GM18867 (cell line): ENCODE data around the gene PLEKHA6.
A peak's percentile ranks its signal among the peaks of the same experiment; 100 is the strongest.

Experiments used
- ATAC-seq: cut with Tn5 transposase; IDR thresholded peaks from one replicate; pipeline ENCODE4 v1.9.1; 2021; ENCODE audit warnings: mild to moderate bottlenecking, moderate library complexity; ENCODE audit not compliant: unreplicated experiment

Gene PLEKHA6

DNA sequence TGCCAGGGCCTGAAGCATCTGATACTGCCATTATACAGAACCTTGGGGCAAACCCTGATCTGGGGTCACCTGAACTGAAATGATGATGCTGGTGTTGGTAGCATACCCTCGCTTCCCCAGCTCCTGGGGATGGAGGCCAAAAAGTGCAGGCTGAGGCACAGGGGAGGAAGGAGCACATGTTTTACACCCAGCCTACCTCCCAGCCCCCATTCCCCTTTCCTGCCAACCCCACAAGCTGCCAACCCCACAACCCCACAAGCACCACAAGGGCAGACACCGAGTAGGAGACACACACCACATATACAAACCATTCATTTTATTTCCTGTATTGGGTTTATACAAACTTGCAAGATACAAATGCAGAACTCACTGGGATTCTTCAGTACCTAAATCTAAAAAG lies 141.2 kb downstream of the PLEKHA6 start:
- ATAC-seq, result no peak

DNA sequence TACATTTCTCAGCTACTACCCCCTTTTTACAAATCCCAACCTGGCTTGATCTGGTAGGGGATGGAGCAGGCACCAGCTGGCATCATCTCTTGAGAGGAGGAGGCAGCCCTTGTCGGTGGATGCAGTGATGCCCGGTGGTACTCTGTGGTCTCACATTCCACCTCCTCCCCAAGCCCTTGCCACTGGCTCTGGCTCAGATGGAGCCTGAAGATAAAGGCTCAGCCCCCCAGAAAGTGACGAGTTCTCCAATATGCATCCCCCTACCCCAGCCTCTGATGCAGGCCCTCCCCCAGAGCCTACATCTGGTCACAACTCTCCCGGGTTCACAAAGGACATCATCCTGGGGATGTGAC lies 142.1 kb downstream of the PLEKHA6 start:
- ATAC-seq, result no peak

DNA sequence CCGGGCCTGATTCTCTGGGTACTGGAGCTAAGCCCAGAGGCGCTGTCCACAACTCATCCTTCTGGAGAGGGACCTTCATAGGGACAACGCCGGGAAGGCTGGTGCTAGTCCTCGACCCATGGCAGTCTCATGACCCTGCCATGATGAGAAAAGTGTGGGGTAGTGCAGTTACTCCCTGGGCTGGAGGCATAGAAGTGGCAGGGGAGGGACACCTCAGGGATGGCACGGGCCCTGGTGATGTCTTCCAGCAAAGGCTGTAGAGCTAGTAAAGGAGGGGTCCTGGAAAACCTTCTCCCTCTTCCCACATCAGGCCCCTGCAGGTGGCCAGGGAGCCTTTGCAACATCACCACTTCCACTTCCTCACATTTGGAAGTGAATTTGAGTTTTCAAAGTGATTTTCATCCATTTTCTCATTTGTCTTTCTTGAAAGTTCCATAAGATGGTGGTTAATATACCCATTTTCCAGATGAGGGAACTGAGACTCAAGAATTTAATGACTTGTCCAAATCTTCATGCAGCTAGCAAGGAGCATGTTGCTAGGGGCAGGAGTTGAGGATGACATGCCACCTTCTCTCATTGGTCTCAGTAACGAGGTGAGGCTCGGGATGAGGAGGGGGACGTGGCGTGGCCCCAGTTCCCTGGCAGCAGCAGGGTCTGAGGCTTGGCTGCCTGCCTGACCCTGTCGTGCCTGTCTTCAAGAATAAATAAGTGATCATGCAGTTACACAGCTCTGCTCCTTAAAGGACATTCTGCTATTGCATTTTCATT lies 142.7 kb downstream of the PLEKHA6 start:
- ATAC-seq, result no peak

DNA sequence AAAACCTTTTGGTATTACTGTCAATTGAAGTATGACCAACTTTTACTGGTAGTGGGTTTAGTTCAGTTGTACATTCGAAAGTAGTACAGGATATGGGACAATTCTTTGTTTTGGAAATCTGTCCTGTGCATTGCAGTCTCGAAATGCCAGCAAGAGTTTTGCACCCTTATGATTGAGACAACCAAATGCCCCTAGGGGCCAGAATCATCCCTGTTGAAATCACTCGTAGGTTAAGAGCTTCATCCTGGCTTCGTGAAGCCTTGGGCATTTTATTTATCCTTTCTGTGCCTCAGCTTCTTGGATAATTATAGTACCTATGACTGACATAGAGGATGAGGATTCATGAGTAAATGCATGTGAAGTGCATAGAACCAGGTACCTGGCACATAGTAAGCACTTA lies 143.5 kb downstream of the PLEKHA6 start:
- no peak for ATAC-seq

DNA sequence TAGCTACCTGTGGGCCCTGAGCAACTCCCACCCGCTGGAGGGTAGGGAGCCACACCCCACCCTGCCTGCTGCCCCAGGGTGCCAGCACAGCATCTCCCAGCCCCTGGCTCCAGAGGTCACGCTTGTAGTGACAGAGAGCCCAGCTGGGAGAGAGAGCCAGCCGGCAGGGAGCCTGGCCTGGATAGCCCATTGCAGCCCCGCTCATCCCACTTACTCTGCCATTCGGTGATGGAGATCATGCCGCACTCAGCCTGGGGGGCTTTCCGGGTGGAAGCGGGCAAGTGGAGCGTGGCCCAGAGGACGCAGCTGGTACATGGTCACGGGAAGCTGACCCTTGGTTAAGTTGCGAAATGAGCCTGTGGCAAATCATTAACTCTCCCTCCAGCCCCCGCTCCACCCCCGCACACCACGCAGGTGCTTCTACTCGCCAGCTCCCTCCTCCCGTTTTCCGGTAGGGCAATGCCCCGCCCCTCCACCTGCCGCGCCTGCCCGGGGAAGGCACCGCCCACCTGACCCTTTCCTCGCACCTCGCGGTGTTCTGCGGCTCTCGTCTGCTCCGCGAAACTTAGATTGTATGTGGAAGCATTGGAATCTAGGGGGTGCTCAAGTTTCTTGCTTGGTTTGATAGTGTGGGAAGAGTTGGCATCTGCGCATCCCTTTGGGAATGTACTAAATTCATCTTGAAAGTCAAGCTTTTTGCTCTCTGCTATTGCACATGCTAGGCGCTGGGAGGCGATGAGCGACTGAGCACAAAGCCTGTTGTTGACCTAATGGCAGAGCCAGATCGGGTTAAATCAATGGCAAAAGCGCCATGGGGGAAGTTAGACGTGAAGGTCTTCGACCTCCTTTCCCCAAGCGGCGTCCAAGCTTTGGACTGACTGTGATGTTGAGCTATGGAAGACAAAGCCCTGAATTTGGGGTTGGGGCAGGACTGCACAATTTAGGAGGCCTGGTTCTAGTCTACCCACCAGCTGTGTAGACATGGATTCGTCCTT lies 145.8 kb downstream of the PLEKHA6 start, which contains the start of gene GOLT1A:
GOLT1A (minus strand) TSS at position 321 of the 995 bp plus-strand sequence; CDS start at position 239, 82 bp downstream.
- peak; percentile 47 for ATAC-seq

DNA sequence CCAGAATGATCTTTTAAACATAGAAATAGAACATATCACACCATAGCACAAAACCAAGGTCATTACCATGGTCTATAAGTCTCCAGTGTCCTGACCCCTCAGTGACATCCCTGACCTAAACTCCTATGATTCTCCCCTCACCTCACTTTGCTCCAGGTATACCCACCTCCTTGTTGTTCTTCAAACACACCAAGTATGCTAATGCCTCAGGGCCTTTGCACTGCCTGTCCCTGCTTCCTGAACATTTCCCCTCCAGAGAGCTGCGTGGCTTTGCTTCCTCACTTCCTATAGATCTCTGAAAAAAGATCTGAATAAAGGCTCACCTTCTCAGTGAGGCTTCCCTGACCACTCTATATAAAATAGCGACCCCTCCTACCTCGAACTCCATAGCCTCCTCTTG lies 147.0 kb downstream of the PLEKHA6 start:
- no peak for ATAC-seq

DNA sequence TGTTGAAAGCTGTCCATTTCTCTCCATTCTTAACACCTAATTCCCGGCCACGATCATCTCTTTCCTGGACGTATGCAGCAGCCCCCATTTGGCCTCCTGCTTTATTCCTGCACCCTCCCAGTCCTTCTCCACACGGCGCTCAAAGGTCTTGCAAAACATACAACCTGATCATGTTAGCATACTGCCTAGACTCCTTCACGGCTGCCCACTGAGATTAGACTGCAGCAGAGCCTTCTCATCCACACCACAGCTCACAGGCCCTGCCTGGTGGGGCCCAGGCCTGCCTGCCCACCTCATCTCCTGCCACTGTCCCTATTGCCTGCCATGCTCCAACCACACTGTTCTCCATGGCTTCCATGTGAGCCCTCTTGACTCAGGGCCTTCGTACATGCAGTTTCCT lies 148.7 kb downstream of the PLEKHA6 start:
- ATAC-seq, result no peak

DNA sequence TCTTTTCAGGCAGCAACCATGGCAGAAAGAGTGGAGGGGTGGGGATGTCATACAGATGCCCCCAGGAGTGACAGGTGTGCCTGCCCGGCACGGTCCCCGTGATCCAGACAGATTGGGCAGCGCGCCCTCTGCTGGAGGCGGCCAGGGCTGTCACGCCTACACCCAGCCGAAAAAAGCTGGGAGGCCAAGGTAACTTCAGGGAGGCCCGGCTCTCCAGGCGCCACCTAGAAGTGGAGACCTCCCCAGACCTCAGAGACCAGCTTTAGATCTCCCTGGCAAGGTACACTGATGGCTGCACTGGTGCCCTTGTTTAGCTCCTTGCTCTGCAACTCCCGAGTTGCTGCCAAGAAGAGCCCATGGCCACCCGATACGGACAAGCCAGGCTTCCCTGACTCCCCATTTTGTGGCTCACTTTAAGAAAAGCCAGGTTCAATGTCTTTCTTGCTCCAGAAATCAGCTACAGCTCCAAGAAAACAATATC lies 152.6 kb downstream of the PLEKHA6 start:
- no peak for ATAC-seq

DNA sequence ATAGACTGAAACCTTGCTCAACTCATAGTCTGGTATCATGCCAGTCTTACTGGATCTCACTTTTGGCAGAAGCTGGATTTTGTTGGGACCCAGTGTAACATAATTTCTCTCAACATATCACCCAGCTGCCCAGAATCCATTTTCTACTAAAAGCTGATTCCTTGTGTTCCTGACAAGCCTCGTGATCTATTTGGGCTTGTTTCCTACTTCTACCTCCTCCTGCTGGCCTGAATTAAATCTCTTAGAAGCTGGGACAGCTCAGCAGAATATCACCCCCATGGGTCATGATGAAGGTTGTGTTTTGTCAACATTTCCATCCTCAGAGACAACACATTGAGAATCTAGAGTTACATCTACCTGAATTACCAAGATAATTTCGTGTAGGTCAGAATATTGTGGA lies 153.6 kb downstream of the PLEKHA6 start:
- no peak for ATAC-seq

DNA sequence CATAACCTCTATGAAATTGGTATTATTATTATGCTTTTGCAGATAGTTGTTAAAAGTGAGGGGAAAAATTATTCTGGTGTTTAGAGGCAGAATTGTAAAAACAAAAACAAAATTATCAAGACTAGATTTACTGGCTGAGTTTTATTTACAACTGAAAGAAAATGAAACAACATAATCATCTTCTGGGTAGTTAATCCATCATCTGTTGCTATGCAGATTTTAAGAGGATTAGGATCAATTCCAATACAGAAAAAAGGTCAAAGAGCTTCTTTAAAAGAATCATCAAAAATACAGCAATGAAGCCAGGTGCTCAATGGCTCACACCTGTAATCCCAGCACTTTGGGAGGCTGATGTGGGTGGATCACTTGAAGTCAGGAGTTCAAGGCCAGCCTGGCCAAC lies 154.2 kb downstream of the PLEKHA6 start:
- ATAC-seq, result no peak

DNA sequence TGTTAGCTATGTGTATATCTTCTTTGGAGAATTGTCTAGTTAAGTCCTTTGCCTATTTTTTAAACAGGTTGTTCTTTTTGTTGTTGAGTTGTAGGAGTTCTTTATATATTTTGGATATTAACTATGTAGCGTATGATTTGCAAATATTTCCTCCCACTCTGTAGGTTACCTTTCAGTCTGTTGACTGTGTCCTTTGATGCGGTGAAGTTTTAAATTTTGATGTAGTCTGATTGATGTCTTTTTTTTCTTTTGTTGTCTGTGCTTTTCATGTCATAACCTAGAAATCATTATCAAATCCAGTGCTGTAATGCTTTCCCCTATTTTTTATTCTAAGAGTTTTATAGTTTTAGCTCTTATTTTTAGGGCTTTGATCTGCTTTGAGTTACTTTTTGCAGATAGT lies 154.8 kb downstream of the PLEKHA6 start:
- no peak for ATAC-seq

DNA sequence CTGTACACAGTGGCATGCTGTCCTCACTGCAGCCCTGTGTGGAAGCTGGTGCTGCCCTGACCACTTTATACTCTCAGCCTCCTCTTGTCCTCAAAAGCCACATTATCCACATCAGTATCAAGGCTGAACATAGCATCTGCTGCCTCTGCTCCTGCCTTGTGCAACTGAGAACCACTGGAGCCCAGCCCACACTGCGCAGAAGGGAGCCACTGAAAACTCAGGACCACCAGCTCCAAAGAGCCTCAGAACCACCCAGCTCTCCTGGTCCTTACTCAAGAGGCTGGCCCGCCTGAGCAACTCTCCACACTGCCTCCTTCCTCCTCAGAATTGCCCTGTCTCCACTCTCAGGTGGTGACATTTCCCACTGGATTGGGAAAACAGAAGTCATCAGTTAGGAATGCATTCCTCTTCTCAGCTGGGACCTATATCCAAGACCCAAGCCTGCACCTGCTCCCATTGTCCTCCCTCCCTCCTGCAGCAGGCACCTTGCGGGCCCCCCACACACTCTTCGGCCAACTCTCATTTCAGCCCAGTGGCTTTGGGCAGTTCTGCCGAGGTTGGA lies 156.4 kb downstream of the PLEKHA6 start:
- ATAC-seq, result no peak

DNA sequence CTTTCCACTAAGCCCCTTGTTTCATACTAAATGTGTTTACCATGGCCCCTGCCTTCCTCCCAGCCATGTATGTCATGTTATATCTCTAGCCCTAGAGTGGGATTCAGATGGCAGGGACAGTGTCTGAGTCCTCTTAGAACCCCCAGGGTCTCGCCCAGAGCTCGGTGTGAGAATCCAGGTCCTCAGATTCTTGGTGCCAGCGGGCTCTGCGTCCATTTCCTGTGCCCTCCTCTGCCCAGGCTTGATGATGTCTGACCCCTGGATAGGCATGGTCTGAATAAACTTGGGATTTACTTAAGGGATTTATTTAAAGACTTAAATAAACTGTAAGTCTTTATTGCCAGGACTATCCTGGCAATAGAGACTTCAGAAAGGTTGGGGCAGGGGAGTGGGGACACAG lies 157.2 kb downstream of the PLEKHA6 start:
- no peak for ATAC-seq

DNA sequence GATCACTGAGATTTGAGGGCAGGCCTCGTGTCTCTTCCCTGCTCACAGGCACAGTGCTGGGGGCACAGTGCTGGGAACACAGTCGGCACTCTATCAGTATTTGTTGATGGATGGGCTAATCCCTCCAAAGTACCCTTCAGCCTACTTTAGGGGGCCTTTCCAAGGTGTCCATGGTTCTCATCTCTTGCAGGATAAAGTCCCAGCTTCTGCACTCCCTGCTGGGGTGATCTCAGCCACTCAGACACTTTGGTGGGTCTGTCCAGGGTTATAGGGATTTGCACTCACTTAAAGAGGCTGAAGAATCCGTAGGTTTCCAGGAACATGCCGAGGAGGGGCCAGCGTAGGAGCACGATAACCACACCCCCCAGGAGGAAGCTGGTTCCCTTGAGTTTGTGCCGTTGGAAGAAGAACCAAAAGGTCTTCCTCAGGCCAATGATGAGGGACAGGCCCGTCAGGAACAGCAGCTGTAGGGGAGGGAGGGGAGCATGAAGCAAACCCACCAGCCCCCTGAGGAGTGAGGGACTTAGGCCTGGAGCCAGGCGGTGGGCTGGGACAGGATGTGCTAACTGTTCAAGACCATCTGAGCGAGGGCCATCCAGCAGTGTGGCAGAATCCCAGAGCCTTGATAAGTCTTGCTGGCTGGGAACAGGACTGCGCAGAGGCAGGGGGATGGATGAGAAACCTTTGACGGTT lies 158.2 kb downstream of the PLEKHA6 start:
- no peak for ATAC-seq

DNA sequence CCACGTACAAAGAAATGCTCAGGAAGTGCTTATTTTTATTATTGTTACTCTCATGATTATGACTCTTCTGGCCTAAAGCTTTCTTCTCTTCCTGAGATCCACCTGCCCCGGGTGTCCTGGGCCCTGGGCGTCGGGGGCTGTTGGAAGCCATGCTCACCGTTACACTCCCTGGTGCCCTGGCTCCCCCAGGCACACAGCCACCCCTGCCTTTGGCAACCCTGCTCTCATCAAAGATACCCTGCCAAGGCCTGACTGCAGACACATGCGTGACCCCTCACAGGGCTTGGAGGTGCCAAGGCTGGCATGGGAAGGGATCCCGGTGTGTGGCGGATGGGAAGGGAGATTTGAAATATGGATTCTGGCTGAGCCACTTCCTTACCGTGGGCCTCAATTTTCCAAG lies 160.2 kb downstream of the PLEKHA6 start:
- ATAC-seq, result no peak

DNA sequence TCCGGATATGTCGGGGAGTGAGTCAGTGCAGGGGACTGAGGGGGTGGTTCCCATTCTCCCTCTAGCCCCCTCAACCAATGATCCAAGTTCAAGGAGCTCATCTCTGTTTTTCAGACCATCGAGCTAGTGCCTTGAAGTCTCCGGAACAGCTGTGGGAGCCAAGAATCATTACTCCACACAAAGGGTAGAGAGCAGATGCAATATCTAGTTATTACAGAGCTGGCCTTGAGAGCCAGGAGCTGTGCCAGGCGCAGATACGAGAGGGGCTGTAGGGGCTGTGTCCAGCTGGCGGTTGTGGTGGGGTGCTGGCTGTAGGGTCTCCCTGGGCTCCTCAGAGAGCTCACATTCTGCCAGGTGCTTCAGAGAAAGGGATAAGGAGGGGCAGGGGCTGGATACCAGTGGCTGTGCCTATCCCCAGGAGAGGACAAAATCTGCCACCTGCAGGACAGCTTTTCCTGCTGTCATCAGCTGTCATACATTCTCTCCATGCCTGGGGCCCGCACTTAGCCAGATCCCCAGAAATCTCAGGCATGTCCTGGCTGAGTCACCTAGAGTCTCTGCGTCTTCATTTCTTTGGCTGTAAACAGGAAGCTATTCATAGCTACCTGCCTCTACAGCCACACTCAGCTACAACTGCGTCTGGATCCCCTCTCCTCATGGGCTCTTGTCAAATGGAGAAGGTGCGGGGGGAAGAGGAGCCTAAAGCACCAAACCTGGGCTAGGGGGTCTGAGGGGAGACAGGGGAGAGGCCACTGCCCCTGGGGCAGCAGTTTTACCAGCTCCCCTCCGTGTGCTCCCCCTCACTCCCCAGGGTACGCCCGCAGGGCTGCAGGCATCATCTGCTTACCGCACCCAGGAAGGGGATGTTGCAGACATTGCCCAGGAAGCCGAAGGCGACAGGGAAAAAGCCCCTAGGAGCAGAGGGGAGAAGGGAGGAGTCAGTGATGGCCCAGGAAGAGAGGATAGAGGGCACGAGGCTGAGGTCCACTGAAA lies 161.1 kb downstream of the PLEKHA6 start:
- no peak for ATAC-seq

DNA sequence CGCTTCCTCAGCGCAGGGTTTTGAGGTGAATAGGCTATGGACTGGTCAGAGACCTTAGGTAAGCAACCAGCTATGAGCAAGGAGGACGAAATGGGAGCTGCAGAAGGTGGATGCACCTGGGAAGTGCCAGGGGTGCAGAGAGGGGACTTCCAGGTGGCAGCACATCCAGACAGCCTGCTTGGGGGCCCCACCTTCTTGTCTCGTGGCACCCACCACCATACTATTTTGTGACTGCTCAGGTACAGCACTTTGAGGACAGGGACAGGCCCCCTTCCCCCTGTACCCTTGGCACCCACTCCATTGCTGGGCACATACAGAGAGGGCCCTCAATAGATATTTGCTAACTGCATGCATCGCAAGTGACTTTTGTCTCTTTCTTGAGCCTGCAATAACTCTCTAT lies 162.7 kb downstream of the PLEKHA6 start:
- no peak for ATAC-seq

DNA sequence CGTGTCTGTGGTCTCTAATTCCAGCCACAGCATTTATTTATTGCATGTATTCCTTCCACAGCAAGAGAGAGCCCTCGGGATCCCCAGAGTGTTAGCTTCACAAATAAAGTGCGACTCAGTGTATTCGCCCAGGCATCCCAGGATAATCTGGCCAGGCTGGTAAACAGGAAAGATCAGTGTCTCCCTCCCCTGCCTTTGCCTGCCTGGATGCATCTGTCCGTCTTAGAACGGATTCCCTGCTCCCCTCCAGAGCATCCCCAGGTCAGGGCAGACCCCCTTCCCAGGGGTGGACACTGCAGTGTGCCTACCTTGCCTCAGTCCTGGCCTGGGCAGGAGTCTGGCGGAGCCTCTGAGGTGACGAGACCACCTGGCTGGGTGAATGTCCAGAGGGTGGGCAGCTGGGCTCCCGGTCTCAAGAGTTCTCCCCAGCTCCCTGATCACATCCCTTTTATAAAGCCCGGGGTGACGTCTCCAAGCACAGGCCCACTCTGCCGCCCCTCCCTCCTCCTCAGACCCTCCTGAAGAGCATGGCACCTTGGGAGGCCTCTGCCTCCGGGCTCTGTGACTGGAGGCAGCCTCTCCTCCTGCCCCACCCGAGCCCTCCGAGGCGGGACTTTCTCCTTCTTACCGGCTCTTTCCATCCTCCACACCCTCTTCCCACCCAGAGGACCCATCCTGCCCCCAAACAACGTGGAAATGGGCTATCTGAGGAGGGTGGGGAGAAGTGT lies 163.5 kb downstream of the PLEKHA6 start, which contains the start of gene KISS1:
KISS1 (minus strand) TSS at position 424 of the 728 bp plus-strand sequence. CDS start 3,615 bp downstream, outside the sequence.
- ATAC-seq, result no peak

DNA sequence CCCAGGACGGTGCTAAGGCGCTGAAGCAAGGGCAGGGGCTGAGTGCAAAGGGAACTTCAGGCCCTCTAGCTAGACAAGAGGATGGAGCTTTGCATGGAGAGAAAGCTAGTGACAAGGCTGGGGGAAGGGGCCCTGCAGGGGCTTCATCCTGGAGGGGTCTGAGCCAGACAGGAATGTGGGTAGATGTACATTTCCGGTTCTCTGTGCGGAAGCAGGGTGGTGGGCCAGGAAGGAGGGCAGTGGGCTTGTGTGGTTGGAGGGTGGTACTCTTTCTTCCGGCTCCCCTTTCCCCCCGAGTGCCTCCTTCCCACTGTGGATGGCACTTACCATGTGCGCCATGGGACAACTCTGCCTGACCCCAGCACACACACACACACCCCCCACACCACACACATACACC lies 165.0 kb downstream of the PLEKHA6 start:
- ATAC-seq, result no peak
